Hepatocyte (in vitro differentiated cells): ENCODE measurements around the gene FAM168B.

Experiments used
- CTCF ChIP-seq: fragments of 200-600 bp; sonication (generic); IDR thresholded peaks from 2 replicates; pipeline ENCODE4 v1.5.1; 2016; ENCODE audit warnings: antibody characterized with exemption, mild to moderate bottlenecking; ENCODE audit not compliant: poor library complexity
- EZH2 ChIP-seq: fragments of 200-600 bp; sonication (generic); IDR thresholded peaks from 2 replicates; pipeline ENCODE4 v1.6.1; 2016; ENCODE audit warnings: antibody characterized with exemption, mild to moderate bottlenecking, borderline replicate concordance
- EZH2phosphoT487 ChIP-seq: fragments of 200-600 bp; sonication (generic); IDR thresholded peaks from one replicate; pipeline ENCODE4 v1.6.1; 2018; ENCODE audit warnings: antibody characterized with exemption, mild to moderate bottlenecking, low read depth, moderate library complexity; ENCODE audit not compliant: unreplicated experiment, severe bottlenecking

GRCh38 chr2:131142849-131143248, 49.6 kb upstream of the FAM168B start:
- TF ChIP-seq EZH2phosphoT487, result no peak
- no peak for TF ChIP-seq CTCF
- no peak for TF ChIP-seq EZH2
